GM18870 (cell line): Measurements from ENCODE around the gene EFL1.
"Not testable (repeated sequence)": the region's sequence is repeated elsewhere in the genome, so short reads cannot be mapped to it uniquely, and the experiment has no call there.

Source experiments
- ATAC-seq: cut with Tn5 transposase; IDR thresholded peaks from one replicate; pipeline ENCODE4 v1.9.1; 2021; ENCODE audit warnings: moderate library complexity; ENCODE audit not compliant: unreplicated experiment

EFL1 gene

DNA sequence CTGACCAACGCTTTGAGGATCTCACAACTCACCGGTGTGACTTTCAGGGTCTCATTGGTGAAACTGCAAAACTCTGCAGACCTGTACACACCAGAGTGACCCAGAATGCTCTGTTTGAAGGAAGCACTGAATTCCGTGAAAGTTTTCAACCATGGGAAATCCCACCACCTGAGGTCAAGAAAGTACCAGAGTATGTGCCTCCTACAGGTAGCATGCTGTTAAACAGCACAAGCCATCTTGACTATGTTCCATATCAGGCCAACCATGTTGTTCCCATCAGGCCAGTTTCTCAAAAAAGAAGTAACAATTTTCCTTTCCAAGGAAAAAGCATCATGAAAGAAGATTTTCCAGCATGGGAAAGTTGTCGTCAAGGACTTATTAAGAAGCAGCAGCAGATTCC lies 19.9 kb upstream of the EFL1 start:
- not testable (repeated sequence) for ATAC-seq

DNA sequence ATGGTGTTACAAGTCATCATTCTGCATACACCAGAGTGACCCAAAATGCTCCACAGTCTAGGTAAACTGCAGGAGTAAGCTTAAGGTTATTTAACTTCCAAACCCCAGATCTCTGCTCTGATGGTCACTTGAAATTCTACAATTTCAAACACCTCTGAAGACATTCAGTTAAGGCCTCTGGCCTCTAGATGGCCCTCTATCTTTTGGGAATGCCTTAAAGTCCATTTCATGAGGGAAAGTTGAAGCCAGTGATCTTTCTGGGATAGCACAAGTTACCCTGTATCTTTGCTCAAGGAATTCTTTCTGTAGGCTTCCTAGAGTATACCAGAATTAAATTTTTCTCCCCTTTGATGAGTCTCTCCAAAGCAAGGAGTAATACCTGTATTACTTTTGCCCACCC lies 18.7 kb upstream of the EFL1 start:
- not testable (repeated sequence) for ATAC-seq

DNA sequence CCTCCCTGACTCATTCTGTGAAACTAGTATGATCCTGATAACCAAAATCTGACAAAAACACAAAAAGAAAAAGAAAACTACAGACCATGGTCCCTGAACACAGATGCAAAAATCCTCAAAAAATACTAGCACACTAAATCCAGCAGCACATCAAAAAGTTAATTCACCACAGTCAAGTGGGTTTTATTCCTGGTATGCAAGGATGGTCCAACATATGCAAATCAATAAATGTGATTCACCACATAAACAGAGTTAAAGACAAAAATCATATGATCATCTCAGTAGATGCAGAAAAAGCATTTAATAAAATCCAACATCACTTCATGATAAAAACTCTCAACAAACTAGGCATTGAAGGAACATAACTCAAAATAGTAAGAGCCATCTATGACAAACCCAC lies 12.9 kb upstream of the EFL1 start:
- no peak for ATAC-seq

DNA sequence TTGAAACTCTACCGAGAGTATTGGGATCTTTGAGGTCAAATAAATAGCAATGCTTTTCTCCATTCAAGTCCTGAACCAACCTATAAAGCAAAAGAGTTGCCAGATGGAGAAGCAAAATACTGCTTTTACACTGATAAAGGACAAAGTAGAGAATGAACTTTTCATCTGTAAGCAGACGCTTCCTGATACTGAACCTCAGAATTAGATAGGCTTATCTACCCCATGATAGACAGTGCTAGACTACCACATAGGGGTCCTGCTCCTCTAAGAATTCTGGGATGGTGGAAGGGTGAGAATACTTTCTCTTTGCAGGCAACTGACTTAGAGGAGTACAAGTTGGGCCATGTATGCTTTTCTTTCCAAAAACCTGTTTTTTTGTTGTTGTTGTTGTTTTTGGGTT lies 9.6 kb upstream of the EFL1 start:
- no peak for ATAC-seq

DNA sequence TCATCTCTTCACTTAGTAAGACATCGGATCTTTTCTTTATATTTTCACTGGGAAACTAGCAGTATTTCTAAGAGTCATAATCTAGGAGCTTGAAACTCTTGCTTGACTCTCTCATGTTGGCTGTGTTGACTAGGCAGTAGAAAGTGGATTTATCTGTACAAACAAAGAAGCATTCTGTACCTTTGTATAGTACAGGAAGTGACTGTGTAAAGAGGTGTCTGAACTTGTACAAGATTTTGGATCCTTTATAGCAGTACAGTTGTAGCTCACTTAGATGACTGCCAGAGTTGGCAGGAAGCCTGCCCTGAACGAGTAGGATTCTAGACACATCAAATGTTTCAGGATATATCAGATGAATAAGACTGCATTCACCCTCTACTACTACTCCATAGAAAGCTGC lies 5.9 kb upstream of the EFL1 start:
- ATAC-seq = not testable (repeated sequence)

DNA sequence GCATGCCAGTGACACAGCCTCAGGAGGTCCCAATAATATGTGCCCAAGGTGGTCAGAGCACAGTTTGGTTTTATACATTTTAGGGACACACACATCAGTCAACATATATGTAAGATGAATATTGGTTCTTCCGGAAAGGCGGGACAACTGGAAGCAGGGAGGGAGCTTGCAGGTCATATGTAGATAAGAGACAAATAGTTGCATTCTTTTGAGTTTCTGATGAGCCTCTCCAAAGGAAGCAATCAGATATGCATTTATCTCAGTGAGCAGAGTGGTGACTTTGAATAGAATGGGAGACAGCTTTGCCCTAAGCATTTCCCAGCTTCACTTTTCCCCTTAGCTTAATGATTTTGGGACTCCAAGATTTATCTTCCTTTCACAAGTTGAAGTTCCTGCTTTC lies 4.6 kb upstream of the EFL1 start:
- ATAC-seq = not testable (repeated sequence)

DNA sequence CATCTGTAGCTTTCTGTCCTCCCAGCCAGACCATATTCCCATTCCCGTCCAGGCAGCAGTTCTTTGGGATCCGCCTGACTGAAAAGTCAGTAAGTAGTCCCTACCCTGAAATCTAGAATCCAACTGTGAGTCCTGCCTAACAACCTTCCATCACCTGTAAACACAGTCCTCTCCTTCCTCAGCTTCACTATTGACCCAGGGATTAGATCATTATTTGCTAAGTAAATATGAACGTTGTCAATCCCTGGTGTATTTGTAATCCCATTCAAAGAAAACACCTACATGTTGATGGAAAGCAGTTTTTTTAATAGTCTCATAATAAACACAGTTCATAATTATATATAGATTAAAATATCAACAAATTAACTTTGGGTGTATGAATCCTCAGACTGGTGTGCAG lies 816 bp upstream of the EFL1 start:
- no peak for ATAC-seq

DNA sequence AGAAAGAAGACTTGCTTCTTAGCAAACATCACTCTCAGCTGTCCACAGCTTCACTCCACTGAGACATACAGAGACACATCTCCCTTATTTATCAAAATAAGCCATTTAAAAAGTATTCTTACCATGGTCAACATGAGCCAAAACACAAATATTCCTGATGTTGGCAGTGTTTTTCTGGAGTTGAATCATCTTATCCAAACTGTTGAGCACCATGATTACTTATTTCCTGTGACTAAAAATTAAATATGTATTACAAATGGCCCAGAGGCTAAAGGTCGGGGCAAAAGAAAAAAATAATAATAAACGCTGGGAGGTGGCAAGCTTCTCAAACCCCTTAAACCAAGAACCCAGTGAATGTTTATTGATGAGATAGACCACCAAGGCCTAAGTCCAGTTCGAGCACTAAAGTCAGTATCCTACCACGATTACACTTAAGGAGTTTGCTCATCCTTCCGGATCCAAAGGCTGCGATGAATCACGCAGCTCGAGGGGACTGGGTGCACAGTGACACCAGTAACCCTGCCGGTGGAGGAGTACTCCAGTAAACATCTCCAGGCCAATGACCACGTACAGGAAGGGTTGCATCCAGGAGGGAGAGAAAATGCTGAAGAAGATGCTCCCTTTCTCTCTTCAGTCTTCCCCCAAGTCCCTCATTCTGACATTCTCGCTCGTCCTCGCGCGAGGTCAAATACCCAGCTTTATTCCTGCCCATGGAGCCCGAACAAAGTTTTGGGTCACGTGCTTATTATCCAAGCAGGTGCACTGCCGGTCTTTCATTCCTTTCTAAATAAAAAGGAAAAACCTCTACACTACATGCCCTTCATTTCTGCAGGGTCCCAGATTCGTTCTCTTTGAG lies 740 bp downstream of the EFL1 start:
- ATAC-seq = peak; percentile 17

DNA sequence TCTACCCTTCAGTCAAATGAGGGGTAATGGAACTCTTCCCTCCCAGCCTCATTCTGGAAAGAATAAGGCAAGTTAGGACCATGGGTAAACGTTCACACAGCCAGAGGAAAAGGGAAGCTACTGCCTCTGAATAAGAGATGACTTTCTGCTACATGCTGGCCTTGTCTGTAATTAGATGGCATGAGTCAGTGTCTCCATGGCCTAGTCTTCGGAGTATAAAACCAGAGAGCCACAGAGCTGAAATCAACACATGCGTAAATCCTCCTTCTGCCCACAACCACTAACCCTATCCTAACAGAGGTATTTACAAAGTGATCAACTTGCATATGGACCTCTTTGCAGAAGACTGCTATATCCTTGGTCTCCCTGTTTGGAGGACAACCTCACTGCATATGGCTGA lies 14.3 kb downstream of the EFL1 start:
- ATAC-seq = not testable (repeated sequence)

DNA sequence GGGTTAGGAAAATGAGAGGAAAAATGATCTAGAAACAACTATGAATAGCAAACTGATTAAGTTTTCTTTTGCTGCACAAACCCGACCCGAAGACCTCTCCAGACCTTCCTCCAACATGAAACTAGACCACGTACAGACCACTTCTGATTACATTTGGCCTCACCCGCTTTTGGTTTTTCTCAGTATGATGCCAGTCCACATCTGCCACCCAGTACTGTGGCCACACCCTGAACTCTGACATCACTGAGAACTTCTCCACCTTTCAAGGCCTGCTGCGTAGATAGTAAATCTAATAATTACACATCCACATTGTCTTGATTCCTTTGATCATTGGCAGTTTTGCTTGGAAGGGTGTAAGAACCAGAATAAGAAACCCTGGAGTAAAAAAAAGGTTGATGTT lies 16.6 kb downstream of the EFL1 start:
- ATAC-seq = not testable (repeated sequence)

DNA sequence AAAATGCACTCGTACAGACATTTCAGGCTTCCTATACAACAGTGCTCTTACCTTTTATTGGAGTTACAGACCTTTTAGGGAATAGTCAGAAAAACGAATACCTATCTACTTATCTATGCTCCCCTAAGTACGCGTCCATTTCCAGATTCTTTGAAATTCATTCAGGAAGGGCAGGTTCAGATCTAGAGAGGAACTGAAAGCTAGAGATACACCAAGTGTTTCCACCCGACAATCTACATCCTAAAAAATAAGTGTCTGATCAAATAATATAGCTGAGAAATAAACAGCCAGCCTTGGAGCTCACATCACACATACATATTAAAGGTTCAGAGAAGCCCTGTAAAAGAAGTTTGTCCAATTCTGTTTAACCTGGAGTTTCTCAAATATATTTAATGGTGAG lies 18.9 kb downstream of the EFL1 start:
- ATAC-seq = not testable (repeated sequence)

DNA sequence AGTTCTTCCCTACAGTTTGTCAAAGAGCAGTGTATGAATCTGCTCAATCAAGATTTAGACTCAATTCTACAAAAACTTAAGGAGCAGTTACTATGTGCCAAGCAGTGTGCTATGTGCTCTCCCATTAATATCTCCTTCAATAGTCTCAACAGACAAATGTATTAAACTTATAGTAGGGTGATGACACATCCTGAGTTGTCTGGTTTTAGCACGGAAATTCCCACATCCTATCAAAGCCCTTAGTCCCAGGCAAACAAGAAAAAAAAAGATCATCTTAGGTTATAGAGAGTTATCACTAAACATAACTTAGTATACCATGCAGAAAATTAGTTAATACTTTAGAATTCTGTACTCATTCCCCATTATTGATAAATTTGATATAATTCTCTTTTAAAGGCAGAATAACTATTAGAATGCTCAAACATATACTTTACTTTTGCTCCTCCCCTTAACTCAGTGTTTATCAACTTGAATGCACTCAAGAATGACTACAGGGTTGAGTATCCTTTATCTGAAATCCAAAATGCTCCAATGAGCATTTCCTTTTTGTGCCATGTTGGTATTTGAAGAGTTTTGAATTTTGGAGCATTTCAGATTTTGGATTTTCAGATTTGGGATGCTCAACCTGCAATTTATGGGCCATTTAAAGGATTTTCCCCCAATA lies 20.6 kb downstream of the EFL1 start:
- not testable (repeated sequence) for ATAC-seq

DNA sequence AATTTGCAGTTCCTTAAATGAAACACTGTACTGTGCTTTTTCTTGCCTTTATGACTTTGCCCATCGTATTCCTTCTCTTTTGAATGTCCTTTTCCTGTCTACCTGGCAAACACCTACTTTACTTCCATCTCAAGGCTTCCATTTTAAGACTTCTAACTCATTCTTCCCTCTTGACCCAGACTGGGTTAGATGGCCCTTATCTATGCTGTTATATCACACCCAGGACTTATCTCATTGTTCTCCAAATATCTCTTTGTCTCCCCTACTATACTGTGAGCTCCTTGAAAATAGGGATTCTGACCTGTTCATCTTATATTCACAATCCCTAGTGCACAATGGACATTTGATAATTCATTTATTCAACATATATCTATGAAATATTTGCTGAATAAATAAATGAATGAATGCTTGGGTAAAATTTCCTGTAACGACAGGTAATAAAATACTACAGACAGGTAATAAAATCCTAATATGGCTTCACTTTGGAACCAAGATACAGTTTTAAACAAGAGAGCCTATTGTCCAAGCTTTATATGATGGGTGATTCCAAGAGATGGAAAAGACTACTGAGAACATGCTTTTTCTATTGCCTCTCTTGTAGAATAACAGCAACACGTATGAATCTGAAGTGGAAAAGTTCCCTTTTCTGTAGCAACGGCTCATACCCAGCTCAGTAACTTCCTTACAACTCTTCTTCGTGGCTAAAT lies 22.7 kb downstream of the EFL1 start:
- ATAC-seq = no peak

DNA sequence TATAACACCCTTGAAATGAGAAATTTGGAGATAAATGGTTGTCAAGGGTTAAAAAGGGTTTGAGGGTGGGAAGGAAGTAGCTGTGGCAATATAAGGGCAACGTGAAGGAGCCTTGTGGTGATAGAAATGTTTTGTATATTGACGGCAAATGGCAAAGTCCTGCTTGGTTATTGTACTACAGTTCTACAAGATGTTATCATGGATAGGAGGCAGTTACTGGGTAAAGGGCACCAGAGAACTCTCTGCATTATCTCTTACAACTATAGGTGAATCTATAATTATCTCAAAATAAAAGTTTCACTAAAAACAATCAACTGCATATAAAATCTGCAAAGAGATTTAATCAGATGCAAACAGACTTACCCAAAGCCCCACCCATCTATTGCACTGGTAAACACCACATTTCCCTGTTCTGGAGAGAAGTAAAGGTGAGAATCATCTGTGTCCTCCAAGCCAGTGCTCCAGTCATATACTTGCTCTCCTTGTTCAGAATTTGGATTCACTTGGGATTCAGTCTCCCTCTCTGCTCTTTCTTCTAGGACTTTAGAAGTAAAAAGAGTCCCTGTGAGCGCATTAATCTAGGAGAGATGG lies 24.5 kb downstream of the EFL1 start:
- ATAC-seq = not testable (repeated sequence)

DNA sequence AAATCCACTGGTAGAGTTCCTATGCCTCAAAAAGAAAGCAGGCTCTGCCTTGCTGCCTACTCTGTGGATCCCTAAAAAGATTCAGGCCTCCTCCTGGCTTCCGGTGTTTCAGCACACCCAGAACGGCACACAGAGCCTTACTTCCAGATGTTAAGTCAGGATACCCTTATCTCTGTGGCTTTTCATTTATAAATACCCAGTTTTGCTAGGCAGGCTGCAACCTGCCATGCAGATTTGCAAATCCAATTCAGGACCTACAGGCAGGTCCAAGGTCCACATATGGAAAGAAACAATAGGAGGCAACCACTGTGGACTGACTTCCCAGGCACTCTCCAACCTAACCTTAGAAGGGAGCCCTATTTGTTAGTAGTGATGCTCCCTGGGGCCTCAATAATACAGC lies 30.7 kb downstream of the EFL1 start:
- ATAC-seq = no peak

DNA sequence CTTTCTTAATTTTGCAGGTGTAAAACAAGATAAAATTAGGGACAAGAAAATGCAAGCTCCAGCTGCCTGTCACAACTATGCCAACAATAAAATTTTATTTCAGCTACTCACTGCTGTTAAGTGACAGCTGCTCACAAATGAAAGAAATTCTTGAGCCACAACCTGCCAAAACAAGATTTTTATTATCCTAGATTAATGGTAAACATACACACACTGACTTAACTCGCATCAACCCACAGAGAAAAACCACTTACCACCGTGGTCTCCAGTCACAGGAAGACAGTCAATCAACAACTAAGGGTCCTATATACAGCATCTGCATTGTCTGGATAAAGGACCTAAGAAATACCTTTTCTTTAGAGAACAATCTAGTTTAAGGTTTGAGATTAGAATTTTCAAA lies 31.3 kb downstream of the EFL1 start:
- ATAC-seq = no peak

DNA sequence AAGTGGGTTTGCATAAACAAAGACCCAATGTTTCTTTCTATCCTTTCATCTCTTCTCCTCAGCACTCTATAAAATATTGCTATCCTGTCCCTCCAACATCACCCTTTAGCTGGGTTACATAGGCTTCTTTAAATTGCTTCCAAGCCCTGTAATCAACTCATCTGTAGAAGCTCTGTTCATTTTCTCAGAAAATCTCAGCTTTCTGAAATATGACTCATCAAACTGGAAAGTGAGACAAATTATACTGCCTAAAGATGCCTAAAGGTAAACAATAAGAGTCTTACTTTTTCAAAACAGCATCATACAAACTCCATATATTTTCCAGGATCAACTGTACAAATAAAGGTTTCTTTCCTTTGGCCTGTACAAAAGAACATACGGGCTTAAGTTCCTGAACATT lies 33.8 kb downstream of the EFL1 start:
- ATAC-seq = no peak

DNA sequence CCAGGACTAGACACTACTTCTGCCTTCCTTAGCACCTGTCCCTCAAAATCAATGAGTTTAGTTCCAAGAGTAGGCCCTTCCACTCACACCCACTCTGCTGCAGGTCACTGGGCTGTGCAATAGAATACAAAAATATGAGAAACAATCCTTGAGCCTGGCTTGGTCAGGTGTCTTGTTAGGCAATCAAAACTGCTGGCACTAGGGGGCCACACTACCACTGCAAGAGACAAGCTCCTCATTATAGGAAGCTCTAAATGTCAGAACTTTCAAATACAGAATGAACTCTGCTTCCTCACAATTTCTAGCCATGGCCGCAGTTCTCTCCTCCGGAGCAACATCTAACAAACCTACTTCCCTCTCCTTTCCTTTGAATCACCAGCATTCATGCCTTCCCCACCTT lies 41.0 kb downstream of the EFL1 start:
- not testable (repeated sequence) for ATAC-seq

DNA sequence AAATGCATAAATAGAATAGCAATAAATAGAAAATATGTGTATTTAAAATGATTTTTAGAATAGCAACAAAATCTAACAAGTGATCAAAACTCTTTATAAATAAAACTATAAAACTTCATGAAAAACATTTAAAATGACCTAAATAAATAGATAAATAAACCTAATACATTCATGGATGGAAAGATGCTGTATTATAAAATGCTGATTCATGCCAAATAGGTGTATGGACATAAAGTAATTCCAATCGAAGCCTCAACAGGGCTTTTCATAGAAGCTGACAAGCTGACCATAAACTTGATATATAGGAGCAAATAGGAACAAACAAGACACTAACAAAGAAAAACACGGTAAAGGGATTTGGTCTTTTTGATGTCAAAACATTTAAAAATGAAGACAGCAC lies 46.4 kb downstream of the EFL1 start:
- not testable (repeated sequence) for ATAC-seq

DNA sequence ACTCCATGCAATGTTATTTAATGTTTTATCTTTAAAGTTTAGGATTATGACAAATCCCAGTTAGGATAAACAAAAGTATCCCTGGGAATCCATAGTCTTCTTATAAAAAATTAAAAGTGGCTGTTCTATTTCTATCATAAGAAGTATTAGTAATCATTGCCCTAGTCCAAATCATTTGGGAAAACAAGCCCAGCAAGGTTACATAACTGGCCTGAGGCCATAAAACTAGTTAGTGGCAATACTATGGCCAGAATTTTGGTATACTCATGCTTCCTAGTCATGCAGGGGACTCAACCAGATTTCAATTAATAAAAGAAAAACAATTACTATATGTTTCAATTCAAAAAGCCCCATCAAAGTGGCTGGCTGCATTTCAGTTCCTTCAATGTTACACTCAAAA lies 50.3 kb downstream of the EFL1 start:
- ATAC-seq = not testable (repeated sequence)

DNA sequence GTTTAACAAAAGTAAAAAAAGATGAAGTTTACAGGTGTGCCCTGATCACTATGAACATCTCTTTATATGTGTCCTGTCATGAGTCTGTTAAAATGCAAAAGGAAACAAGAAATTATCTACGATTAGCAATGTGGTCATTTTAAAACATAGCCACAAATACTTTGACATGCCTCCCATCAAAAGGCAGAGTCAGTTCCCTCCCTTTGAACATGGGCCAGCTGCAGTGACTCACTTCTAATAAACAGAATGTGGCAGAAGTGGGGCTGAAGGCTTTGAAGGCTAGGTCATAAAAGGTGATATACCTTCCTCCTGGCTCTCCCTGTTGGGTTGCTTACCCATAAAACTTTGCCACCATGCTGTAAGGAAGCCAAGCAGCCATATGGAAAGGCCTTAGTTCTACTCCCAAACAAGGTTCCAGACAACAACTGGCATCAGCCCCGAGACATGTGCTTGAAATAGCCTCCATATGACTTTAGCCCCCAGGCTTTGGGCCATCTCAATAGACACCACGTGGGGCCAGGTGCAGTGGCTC lies 52.4 kb downstream of the EFL1 start:
- ATAC-seq = not testable (repeated sequence)
